PC-3 (cell line): ENCODE results near the gene TLCD4. TPM values are rescaled to one million over a fixed set of nuclear protein-coding genes. Genes with fewer than 3 reads are reported as not detected.

Source experiments
- ATAC-seq: fragments of 200-7000 bp; cut with Tn5 transposase; 2 replicates; pipeline ENCODE4 v1.9.1; 2020; ENCODE audit warnings: mild to moderate bottlenecking, moderate library complexity
- BruUV-seq: library from RNA; stranded (reverse); fragments of 400-500 nt; replicated peaks from 2 replicates; lab custom pipeline; 2021; lab: Mats Ljungman, UMichigan
- CTCF ChIA-PET: fragments of 300-600 bp; sonication (Branson Sonifier 250); formaldehyde crosslinking; loops from one replicate; lab custom pipeline; 2022; ENCODE audit warnings: antibody characterized with exemption; lab: Charles Lee
- POLR2A ChIA-PET: fragments of 300-600 bp; sonication (Branson Sonifier 250); formaldehyde crosslinking; loops from one replicate; lab custom pipeline; 2022; ENCODE audit warnings: antibody characterized with exemption; ENCODE audit not compliant: unreplicated experiment; lab: Charles Lee
- DNase-seq: peaks from one replicate; pipeline ENCODE4 v3.0.0-alpha.2; 2015
- H2AFZ ChIP-seq: fragments of 300-600 bp; sonication (generic); 2 replicates; pipeline ENCODE4 v1.6.0; 2016; ENCODE audit warnings: antibody characterized with exemption, low read length
- H3F3A ChIP-seq: fragments of 300-600 bp; sonication (generic); one replicate; pipeline ENCODE4 v1.6.0; 2017; ENCODE audit warnings: antibody characterized with exemption, low read length, control low read depth, mild to moderate bottlenecking; ENCODE audit not compliant: unreplicated experiment
- H3K27ac ChIP-seq: fragments of 300-600 bp; sonication (generic); 2 replicates; pipeline ENCODE4 v1.5.1; 2016; ENCODE audit warnings: mild to moderate bottlenecking, low read length
- H3K27me3 ChIP-seq: fragments of 300-600 bp; sonication (generic); 2 replicates; pipeline ENCODE4 v1.6.1; 2016; ENCODE audit warnings: low read length, mixed read lengths
- H3K36me3 ChIP-seq: fragments of 300-600 bp; sonication (generic); 2 replicates; pipeline ENCODE4 v1.6.1; 2016; ENCODE audit warnings: low read depth, mixed run types, low read length, mixed read lengths
- H3K4me1 ChIP-seq: fragments of 300-600 bp; sonication (generic); 2 replicates; pipeline ENCODE4 v1.5.1; 2016; ENCODE audit warnings: low read length; ENCODE audit not compliant: insufficient read depth
- H3K4me2 ChIP-seq: fragments of 300-600 bp; sonication (generic); 2 replicates; pipeline ENCODE4 v1.6.0; 2016; ENCODE audit warnings: low read length
- H3K4me3 ChIP-seq: fragments of 300-600 bp; sonication (generic); 2 replicates; pipeline ENCODE4 v1.5.1; 2016; ENCODE audit warnings: mild to moderate bottlenecking, low read length, mixed read lengths
- H3K79me2 ChIP-seq: fragments of 300-600 bp; sonication (generic); 2 replicates; pipeline ENCODE4 v1.6.1; 2017; ENCODE audit warnings: low read length, mixed read lengths
- H3K9ac ChIP-seq: fragments of 300-600 bp; sonication (generic); 2 replicates; pipeline ENCODE4 v1.6.0; 2016; ENCODE audit warnings: mild to moderate bottlenecking, low read length
- H3K9me2 ChIP-seq: fragments of 300-600 bp; sonication (generic); replicated peaks from 2 replicates; pipeline ENCODE4 v1.6.1; 2016; ENCODE audit warnings: mixed run types, low read length, mixed read lengths
- H3K9me3 ChIP-seq: fragments of 300-600 bp; sonication (generic); 2 replicates; pipeline ENCODE4 v1.6.1; 2016; ENCODE audit warnings: low read length, mixed read lengths
- H4K20me1 ChIP-seq: fragments of 300-600 bp; sonication (generic); 2 replicates; pipeline ENCODE4 v1.6.1; 2016; ENCODE audit warnings: low read length, mixed read lengths
- CTCF ChIP-seq: fragments of 300-600 bp; sonication (generic); conservative IDR thresholded peaks from 2 replicates; pipeline ENCODE4 v1.5.1; 2017; ENCODE audit warnings: antibody characterized with exemption, low read depth, mild to moderate bottlenecking, low read length
- EZH2 ChIP-seq: fragments of 300-600 bp; sonication (generic); IDR thresholded peaks from one replicate; pipeline ENCODE4 v1.6.1; 2017; ENCODE audit warnings: antibody characterized with exemption, mild to moderate bottlenecking, low read length; ENCODE audit not compliant: unreplicated experiment
- EZH2phosphoT487 ChIP-seq: fragments of 300-600 bp; sonication (generic); IDR thresholded peaks from 2 replicates; pipeline ENCODE4 v1.6.1; 2018; ENCODE audit warnings: mild to moderate bottlenecking, antibody characterized with exemption, low read length, borderline replicate concordance
- intact Hi-C: fragments of 100-400 bp; cut with micrococcal nuclease; formaldehyde crosslinking; loops from 2 replicates; pipeline ENCODE4 v1.9.0; 2023
- total RNA-seq: library from RNA; depleted of rRNA; stranded (reverse); fragments of >200 nt; gene quantifications from 2 replicates; pipeline ENCODE4 v1.2.3, GENCODE V29; 2014

Gene TLCD4
- total RNA-seq, 1 experiment from 2014 or later: 8.3 TPM

DNA sequence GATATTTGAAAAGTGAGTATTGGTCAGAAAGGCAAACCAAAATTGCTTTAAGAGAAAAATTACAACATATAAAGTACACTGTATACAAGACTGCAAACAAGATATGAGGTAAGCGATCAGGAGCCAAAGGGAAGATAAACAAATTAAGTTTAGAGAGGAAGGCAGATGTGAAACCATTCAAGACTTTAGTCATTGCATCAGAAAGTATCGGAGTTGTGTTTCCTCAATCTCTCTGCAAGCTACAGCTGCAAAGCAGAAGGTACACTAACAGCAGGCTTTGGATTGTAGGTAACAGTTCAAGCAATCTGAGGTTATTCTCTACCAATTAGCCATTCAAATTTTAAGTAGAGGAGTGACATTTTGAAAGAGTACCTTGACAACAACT, 21.3 kb upstream of the TLCD4 start:
- TSS peak; percentile 42 for BruUV-seq
- H3K4me2 ChIP-seq: peak overlapping the region; percentile 66
- peak overlapping the region; percentile 24 for H3K4me3 ChIP-seq

GRCh38 chr1:95096218-95096841, 20.8 kb upstream of the TLCD4 start:
- Histone ChIP-seq H3K4me1 (peaks cover 28% of the 10 kb centered on the region), H3K9me3 (no peaks in the 10 kb centered on the region), H3K36me3 (no peaks in the 10 kb centered on the region), H2AFZ (peak overlapping the region; percentile 42), H3K4me3 (peak overlapping the region; percentile 31), H3K27me3 (no peaks in the 10 kb centered on the region), H3K9me2 (no peaks in the 10 kb centered on the region), H3K9ac (0 out of 2 replicates have a peak overlapping the region, but pooled peaks have one; percentile 15), H3K79me2 (no peaks in the 10 kb centered on the region), H3F3A (peaks cover 6% of the 10 kb centered on the region), H3K4me2 (peak overlapping the region; percentile 66), H3K27ac (peak overlapping the region; percentile 76), H4K20me1 (no peaks in the 10 kb centered on the region)
- intact Hi-C loops: loop anchor here (1.0 to 5.0 kb wide), 3 partner anchors 12 to 136 kb away; partner anchors contain the start of genes ALG14 and RWDD3
- TSS peak; percentile 81 for BruUV-seq
- POLR2A ChIA-PET: interaction anchor here (0.5 kb wide), 1 partner anchor 204 kb away, joined by 4 read pairs; no protein-coding TSS in a partner anchor
- ATAC-seq (peak; percentile 91), DNase-seq (peak; percentile 86)
- no peak for TF ChIP-seq EZH2phosphoT487
- CTCF ChIA-PET: no interaction called here

More for the DNA sequence above, 21.3 kb upstream of the TLCD4 start:
- peak; percentile 47 for ATAC-seq
- intact Hi-C loops: loop anchor here (1.0 to 5.0 kb wide), 3 partner anchors 12 to 136 kb away; partner anchors contain the start of genes ALG14 and RWDD3
- TF ChIP-seq EZH2phosphoT487: no peak
- TF ChIP-seq EZH2: no peak
- TF ChIP-seq CTCF: no peak
- ChIA-PET POLR2A (no interaction called here), CTCF (no interaction called here)
- 0 out of 2 replicates have a peak overlapping the region, but pooled peaks have one; percentile 15 for H3K9ac ChIP-seq
- H3K27me3 ChIP-seq: no peaks in the 10 kb centered on the region
- peaks cover 6% of the 10 kb centered on the region for H3F3A ChIP-seq
- peak overlapping the region; percentile 76 for H3K27ac ChIP-seq
- peak; percentile 54 for DNase-seq
- peak overlapping the region; percentile 42 for H2AFZ ChIP-seq
- H3K4me1 ChIP-seq: peaks cover 28% of the 10 kb centered on the region
- H3K9me2 ChIP-seq: no peaks in the 10 kb centered on the region
- no peaks in the 10 kb centered on the region for H3K9me3 ChIP-seq
- H3K79me2 ChIP-seq: no peaks in the 10 kb centered on the region
- no peaks in the 10 kb centered on the region for H3K36me3 ChIP-seq
- H4K20me1 ChIP-seq: no peaks in the 10 kb centered on the region

- peaks cover 28% of the 10 kb centered on the region for H3K4me1 ChIP-seq
- no peak overlapping the region for H3K27ac ChIP-seq
- peaks cover 6% of the 10 kb centered on the region for H3F3A ChIP-seq
- no peaks in the 10 kb centered on the region for H3K9me2 ChIP-seq
- intact Hi-C loops: loop anchor here (5.0 kb wide), 1 partner anchor 135 kb away; the partner anchor contains the start of gene RWDD3
- ATAC-seq (no peak), DNase-seq (no peak)
- ChIA-PET CTCF (no interaction called here), POLR2A (no interaction called here)
- H4K20me1 ChIP-seq: no peaks in the 10 kb centered on the region
- no peaks in the 10 kb centered on the region for H3K36me3 ChIP-seq
- no peak overlapping the region for H3K9ac ChIP-seq
- no peak overlapping the region for H3K4me3 ChIP-seq
- no peak for TF ChIP-seq CTCF
- TF ChIP-seq EZH2phosphoT487: no peak
- no peak for TF ChIP-seq EZH2
- no peaks in the 10 kb centered on the region for H3K79me2 ChIP-seq
- no TSS peak for BruUV-seq
- no peak overlapping the region for H3K4me2 ChIP-seq
- no peaks in the 10 kb centered on the region for H3K27me3 ChIP-seq
- H2AFZ ChIP-seq: no peak overlapping the region
- H3K9me3 ChIP-seq: no peaks in the 10 kb centered on the region
Measured at GRCh38 chr1:95097426-95097825, 19.7 kb upstream of the TLCD4 start.
